Measurements from ENCODE around the gene CHAT.

GRCh38 chr10:49666054-49666615 is 52.3 kb downstream of the CHAT start:
- TF ChIP-seq CTCF (conservative IDR thresholded peaks at IDR 0.05): no peak
- no peak for TF ChIP-seq ZFX (IDR thresholded peaks at IDR 0.05)

Data from C4-2B (cell line).